ENCODE measurements around the gene CCDC24.

The CCDC24 gene

DNA sequence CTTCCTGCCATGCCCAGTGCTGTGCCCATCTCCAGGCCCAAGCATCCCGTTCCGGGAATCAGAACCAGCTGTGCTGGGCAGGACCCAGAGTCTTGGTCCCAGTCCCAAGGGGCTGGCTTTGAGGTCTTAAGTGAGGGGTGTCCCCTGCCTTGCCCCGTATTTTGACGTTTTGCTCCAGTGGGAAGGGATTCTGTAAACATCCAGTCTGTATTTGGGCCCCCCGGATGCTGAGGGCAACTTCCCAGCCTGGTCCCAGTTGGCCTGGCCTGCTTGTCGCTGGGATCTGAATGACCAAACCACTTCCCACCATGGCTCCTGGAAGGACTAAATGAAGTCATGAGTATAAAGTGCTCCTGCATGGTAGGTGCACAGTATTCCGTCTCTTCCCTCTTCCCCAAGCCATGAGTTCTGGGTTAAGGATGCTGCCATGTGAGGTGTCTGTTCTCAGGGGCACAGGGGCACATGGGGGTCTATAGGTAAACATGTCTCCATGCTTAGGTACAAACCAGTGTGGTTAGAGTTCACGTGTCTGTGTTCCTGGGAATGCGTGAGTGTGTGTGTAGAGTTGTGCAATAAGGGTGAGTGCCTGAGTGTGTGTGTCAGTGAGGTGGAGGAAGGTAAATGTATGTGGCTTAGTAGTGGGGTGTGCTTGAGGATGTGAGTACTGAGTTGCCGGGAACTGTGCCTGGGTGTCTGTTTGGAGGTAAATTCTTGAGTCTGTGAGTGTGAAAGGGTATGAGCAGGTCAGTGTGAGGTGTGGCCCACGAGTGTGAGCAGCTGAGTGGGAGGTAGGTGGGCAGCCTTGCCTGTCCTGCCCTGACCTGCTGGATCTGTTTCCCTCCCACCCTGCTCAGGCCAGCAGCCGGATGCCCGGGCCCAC lies 10.9 kb upstream of the CCDC24 start:
- in situ Hi-C loops (cut with MboI; ENCODE audit: low sequenced_read_pairs): no loop called here

DNA sequence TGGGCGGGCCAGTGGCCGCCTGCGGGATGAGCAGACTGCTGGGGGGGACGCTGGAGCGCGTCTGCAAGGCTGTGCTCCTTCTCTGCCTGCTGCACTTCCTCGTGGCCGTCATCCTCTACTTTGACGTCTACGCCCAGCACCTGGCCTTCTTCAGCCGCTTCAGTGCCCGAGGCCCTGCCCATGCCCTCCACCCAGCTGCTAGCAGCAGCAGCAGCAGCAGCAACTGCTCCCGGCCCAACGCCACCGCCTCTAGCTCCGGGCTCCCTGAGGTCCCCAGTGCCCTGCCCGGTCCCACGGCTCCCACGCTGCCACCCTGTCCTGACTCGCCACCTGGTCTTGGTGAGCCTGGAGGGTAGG lies 10.3 kb upstream of the CCDC24 start:
- in situ Hi-C loops (cut with MboI; ENCODE audit: low sequenced_read_pairs): no loop called here

DNA sequence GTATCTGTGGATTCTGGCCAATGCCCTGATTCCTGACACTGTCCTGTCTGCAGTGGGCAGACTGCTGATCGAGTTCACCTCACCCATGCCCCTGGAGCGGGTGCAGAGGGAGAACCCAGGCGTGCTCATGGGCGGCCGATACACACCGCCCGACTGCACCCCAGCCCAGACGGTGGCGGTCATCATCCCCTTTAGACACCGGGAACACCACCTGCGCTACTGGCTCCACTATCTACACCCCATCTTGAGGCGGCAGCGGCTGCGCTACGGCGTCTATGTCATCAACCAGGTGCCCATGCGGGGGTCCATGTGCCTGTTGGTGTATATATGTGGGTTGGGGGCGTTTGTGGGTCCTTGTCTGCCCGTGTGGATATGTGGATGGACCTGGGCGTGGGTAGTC lies 9.8 kb upstream of the CCDC24 start:
- in situ Hi-C loops (cut with MboI; ENCODE audit: low sequenced_read_pairs): no loop called here

DNA sequence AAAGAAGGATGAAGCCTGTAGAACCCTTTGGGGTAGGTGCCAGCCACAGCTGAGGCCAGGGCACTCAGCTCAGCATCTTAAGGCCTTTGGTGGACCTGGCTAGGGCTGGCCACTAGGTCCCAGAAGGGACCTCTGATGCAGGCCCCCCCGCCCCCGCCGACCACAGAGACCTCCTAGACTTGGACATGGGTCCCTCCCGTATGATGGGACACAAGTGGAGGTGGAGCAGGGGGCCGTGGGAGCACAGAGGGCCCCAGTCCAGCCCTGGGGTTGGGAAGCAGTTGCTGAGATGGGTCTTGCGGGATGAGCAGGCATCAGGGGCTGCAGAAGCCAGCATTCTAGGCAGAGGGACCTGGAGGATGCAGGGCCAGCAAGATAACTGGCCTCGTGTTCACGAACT lies 9.2 kb upstream of the CCDC24 start:
- in situ Hi-C loops (cut with MboI; ENCODE audit: low sequenced_read_pairs): no loop called here

DNA sequence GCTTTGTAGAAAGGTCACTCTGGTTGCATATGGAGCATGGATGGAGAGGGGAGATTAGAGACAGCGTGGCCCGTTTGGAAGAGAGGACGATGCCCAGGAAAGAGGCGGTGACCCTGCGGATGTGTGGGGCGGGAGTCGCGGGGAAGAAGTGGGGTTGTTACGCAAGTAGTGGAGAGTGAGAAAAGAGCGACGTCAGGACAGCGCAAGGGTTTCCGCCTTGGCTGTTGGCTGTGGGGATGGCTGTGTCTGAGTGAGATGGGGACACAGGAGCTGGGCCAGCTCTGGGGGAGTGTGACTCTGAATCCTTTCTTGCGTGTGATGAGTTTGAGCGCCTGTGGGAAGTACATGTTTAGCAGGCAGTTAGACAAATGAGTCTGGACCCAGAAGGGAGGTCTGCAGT lies 8.6 kb upstream of the CCDC24 start:
- in situ Hi-C loops (cut with MboI; ENCODE audit: low sequenced_read_pairs): no loop called here

DNA sequence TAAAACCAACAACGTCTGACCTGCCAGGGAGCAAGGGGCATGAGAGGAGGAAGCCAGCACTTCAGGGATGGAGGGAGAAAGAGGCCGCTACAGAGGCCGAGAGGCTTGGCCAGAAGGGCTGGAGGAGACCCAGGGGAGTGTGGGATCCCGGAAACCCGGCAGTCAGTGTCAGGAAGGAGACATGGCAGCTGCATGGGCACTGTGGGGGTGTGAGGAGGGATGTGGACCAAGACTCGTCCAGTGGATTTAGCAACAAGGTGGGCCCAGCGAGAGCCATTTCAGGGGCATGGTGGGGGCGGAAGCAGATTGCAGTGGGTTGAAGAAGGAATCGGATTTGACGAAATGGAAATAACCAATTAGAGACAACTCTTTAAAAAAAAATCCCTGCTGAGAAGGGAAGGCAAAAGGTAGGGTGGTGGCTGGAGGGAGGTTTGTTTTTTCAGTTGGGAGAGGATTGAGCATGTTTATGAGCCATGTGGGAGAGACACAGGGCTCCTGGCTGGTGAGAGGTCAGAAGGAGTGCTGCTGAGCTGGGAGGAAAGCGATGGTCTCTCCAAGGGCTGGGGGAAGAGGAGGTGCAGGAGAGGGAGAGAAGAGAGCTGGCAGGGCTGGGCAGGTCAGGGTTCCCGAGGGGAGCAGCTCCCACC lies 8.0 kb upstream of the CCDC24 start:
- in situ Hi-C loops (cut with MboI; ENCODE audit: low sequenced_read_pairs): no loop called here

DNA sequence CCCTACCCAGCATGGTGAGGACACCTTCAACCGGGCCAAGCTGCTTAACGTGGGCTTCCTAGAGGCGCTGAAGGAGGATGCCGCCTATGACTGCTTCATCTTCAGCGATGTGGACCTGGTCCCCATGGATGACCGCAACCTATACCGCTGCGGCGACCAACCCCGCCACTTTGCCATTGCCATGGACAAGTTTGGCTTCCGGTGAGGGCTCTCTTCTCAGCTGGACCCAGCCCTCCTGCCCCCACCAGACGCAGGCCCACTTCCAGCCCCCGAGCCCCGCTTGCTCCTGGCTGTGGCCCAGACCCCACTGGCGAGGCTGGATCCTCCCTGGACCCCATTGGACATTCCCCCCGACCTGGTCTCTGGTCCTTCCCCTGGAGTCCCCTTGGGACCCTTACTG lies 6.5 kb upstream of the CCDC24 start:
- in situ Hi-C loops (cut with MboI; ENCODE audit: low sequenced_read_pairs): no loop called here

DNA sequence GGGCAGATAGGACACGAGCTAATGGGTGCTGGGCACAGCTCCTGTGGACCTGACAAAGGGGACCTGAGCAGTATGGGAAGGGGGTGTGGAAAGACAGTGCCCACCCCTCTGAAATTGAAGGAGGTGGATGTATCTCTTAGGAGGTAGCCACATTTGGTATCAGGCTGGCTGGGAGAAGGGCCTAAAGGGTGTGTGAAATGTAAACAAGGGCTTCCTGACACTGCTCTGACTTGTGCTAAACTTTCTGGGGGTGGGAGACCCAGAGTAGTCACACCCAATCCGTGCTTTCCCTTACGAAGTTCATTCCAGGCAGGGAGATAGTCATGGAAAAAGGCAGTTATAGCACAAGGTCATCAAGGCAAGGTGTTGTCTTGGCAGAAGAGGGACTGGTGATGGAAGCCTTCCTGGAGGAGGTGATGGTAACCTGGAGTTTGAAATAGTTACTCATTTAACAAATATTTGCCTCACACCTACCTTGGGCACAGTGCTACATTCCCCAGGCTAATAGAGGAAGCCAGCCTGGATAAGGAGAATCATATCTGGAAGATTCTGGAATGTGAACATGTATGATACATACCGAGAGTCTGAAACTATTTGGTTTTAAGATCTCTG lies 5.3 kb upstream of the CCDC24 start:
- in situ Hi-C loops (cut with MboI; ENCODE audit: low sequenced_read_pairs): no loop called here

DNA sequence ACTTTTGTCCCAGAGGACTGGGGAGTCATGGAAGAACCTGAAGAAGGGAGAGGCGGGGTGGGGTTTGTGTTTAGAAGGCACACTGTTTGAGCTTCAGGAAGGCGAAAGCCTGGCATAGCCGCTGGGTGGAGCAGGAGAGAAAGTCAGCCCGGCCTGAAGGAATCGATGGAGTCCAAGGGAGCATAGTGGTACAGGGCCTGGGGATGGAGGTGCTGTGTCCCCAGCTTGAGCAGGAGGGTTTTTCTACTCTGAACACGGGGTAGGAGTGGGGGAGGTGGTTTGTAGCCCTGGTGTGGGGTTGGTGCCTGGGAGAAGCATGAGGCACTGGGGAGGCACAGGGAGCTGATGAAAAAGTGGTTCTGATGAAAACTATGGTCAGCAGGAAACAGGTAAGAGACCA lies 4.7 kb upstream of the CCDC24 start:
- in situ Hi-C loops (cut with MboI; ENCODE audit: low sequenced_read_pairs): no loop called here

DNA sequence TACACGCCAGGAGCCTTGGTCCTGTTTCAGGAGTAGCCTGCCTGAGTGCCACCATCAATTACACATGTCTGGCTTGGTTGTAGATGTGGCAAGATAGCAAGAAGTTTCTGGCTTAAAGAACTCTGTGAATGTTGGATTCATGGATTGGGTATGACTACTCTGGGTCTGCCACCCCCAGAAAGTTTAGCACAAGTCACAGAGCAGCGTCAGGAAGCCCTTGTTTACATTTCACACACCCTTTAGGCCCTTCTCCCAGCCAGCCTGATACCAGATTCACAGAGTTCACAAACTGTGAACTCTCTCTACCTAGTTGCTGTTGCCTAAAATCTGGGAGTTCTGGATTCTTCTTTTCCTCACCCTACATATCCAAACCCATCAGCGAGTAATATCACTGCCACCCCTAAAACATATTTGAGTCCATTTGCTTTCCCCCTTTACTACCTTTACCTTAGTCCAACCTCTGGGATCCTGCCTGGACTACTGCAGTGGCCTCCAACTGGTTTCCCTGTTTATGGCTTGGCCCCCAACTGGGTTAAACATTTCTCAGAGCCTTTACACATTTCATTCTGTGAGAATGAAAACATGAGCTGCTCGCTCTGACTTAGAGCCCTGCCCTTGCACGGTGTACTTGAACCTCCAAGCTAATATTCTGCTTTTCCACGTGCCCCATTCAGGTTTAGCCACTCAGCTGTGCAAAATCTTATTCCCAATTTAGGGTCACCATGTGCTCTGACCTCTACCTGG lies 4.1 kb upstream of the CCDC24 start:
- in situ Hi-C loops (cut with MboI; ENCODE audit: low sequenced_read_pairs): no loop called here

DNA sequence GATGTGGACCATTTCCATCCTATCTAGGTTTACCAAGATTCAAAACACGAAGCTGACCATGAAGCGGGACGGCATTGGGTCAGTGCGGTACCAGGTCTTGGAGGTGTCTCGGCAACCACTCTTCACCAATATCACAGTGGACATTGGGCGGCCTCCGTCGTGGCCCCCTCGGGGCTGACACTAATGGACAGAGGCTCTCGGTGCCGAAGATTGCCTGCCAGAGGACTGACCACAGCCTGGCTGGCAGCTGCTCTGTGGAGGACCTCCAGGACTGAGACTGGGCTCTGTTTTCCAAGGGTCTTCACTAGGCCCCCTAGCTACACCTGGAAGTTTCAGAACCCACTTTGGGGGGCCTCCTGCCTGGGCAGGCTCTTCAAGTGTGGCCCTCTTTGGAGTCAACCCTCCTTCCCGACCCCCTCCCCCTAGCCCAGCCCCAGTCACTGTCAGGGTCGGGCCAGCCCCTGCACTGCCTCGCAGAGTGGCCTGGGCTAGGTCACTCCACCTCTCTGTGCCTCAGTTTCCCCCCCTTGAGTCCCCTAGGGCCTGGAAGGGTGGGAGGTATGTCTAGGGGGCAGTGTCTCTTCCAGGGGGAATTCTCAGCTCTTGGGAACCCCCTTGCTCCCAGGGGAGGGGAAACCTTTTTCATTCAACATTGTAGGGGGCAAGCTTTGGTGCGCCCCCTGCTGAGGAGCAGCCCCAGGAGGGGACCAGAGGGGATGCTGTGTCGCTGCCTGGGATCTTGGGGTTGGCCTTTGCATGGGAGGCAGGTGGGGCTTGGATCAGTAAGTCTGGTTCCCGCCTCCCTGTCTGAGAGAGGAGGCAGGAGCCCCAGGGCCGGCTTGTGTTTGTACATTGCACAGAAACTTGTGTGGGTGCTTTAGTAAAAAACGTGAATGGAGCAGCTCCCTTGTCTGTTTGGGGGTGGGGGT lies 864 bp upstream of the CCDC24 start:
- in situ Hi-C loops (cut with MboI; ENCODE audit: low sequenced_read_pairs): no loop called here

DNA sequence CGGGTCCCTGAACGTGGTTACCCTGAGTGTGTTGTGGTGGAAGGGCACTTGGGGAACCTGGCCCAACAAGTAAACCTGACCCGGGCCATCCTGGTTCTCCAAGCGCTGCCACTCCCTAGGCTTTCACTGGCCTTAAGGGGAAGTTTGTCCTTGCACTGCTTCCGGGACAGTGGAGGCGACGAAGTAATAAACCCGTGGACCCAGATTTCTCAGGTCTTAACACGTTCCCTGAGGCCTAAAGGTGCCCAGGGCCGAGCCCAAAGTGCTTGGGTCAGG lies 261 bp upstream of the CCDC24 start:
- in situ Hi-C loops (cut with MboI; ENCODE audit: low sequenced_read_pairs): no loop called here

DNA sequence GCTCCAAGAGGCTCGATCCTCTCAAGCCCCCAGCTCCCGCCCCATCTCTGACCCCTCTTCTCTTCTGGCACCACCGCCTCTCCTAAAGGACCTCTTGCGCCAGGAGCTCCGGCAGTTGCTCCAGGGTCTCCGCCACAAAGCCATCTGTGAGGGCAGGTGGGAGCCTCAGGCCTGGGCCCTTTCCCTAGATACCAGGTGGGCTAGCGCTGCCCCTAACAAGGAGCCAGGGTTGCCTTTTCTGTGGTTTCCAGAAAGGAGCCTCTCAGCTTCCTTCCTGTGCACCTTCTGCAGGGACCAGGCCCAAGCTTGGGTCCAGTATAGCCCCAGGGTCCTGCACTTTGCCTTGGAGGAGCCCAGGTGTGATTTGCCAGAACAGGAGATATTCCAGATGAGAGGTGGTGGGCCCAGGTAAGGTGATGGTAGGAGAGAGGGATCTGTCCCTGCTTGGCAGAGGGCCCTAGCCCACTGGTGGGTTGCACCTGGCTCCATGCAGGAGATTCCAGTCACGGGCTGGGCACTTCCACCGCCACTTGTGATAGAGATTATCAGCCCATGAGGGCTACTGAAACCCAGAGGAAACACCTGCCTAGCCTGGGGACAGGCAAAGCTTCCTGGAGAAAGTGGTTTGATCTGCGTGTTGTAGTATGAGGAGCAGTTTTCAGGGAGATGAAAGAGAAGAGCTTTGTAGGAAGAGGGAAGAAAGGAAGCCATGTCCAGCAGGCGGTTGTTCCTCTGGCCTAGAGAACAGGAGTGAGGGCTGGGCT lies 1.0 kb downstream of the CCDC24 start:
- in situ Hi-C loops (cut with MboI; ENCODE audit: low sequenced_read_pairs): no loop called here

DNA sequence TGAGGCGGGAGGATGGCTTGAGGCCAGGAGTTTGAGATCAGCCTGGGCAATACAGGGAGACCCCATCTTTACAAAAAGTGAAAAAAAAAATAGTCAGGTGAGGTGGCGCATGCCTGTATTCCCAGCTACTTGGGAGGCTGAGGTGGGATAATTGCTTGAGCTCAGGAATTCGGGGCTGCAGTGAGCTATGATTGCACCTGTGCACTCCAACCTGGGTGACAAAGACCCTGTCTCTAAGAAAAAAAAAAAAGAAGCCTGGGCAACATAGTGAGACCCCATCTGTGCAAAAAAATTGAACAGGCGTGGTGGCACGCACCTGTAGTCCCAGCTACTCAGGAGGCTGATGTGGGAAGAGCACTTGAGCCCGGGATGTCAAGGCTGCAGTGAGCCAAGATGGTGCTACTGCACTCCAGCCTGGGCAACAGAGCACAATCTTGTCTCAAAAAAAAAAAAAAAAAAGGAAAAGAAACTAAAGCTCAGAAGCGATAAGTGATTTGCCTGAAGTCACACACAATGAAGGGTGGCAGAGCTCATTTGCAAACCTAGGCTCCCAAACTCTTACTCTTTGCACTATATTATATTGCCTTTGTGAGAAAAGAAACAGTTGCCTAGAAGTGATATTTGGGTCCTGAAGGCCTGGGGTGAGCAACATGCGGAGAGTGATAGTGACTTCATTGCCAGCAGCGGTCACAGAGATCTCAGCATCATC lies 2.0 kb downstream of the CCDC24 start:
- in situ Hi-C loops (cut with MboI; ENCODE audit: low sequenced_read_pairs): no loop called here

DNA sequence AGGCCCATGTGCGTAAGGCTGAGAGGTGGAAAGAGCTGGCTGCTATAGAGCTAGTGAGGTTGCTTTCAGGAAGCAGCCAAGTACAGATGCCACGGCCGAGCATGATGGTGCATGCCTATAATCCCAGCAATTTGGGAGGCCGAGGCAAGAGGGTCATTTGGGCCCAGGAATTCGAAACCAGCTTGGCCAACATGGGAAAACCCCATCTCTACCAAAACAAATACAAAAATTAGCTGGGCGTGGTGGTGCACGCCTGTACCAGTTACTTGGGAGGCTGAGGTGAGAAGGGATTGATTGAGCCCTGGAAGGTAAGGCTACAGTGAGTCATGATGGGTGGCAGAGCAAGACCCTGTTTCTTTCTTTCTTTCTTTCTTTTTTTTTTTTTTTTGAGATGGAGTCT lies 2.7 kb downstream of the CCDC24 start:
- in situ Hi-C loops (cut with MboI; ENCODE audit: low sequenced_read_pairs): no loop called here

DNA sequence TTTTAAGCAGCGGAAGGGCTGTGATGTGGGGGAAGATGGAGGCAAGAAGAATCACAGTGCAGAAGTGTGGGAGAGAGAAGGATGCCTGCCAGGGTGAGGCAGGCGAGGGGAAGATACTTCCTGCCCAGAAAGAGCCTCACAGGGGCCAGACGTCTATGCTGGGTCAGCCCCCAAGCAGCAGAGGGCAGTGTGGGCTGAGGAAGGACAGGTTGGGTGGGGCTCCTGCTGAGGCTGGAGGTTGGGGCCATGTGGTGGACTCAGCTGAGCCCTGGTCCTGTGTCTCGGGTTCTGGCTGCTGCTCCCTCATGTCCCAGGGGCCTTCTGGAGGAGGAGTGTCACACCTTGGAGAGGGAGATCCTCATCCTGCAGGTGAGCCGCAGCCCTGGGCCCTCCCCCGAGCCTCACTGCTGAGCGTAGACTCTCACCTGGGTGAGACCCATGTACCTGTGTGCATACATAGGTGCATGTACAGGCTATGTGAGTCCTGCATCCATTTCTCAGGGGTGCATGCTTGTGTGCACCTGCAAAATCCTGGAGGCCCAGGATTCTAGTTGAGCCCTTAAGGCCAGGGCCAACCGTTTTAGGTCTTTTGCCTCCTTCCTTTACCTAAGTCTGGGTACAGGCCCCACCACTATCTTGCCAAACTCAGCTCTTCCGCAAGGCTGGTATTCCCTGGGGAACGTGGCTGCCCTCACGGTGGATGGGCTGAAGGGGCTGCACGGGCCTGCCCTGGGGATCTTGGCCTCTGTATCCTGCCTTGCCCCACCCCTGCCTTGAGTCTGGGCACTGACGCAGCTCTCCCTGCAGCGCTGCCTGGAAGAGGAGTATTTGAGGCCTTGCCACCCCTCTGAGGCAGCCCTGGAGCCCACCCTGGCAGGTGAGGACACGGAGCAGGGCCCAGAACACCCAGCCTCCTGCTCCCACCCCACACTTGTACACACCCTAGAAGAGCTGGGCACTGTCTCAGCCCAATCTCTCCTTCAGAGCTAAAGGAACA lies 3.7 kb downstream of the CCDC24 start:
- in situ Hi-C loops (cut with MboI; ENCODE audit: low sequenced_read_pairs): no loop called here

DNA sequence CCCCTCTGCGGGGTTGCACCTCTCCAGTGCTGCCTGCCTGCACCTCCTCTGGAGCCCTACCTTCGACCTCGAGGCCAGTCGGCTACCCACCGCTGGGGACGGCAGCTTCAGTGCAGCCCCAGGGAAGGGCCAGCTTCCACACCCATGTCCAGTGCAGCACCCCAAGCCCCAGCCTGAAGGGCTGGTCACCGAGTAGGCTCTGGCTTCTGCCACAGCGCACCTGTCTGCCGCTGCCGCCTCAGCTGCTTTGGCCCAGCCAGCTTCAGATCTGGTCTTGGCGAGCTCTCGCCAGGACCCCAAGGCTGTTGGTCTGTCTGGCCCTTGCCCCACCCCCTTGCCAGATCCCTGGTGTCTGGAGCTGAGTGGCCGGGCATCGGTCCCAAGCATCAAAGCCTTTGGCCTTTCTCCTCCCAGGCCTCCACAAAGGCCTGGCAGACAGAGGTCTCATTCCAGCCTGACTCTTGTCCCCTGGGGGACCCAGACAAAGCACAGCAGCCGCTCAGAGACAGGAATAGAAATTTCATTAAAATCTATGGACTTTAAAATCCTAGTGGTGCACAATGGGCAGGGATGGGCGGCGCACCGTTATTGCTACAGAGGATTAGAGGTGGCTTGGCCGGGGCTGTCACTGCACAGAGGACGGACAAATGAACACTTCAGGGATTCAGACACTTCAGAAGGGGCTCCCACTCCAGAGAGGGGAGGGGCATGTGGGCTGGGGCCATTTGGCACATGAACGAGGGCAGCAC lies 4.8 kb downstream of the CCDC24 start:
- in situ Hi-C loops (cut with MboI; ENCODE audit: low sequenced_read_pairs): no loop called here
